Natural killer cell treated with Interleukin-12 subunit alpha and Interleukin-12 subunit beta and Interleukin-15 and Interleukin-18, amount 100 ng/mL, for 72 hours (primary cell): Measurements from ENCODE around the gene TYRO3. TPM values are rescaled to one million over a fixed set of nuclear protein-coding genes. Genes with fewer than 3 reads are reported as not detected.

Experiments used
- ATAC-seq, 2 donors: fragments of 150-1000 bp; cut with Tn5 transposase in 1 of 2; sonication (Bioruptor Pico), chemical (Tn5 transposase) in 1 of 2; 2 replicates each; pipeline ENCODE4 v1.10.0; 2021
- DNase-seq: peaks from one replicate; pipeline ENCODE4 v3.0.0; 2022; ENCODE audit warnings: low spot score
- H3K27ac Mint-ChIP-seq, 2 donors: 1 replicate in 1 of 2; 2 replicates in 1 of 2; pipeline ENCODE4 v1.8.0; 2022; ENCODE audit warnings: mixed read lengths in 2 of 2, mild to moderate bottlenecking in 1 of 2, moderate library complexity in 1 of 2
- H3K27me3 Mint-ChIP-seq, 2 donors: 1 replicate in 1 of 2; 2 replicates in 1 of 2; pipeline ENCODE4 v1.8.0; 2022; ENCODE audit warnings: mixed read lengths in 2 of 2
- H3K36me3 Mint-ChIP-seq: one replicate; pipeline ENCODE4 v1.8.0; 2022; ENCODE audit warnings: mixed read lengths
- H3K4me1 Mint-ChIP-seq, 2 donors: 1 replicate in 1 of 2; 2 replicates in 1 of 2; pipeline ENCODE4 v1.8.0; 2022; ENCODE audit warnings: low read depth in 2 of 2, mixed read lengths in 2 of 2, mild to moderate bottlenecking in 1 of 2
- H3K4me3 Mint-ChIP-seq: one replicate; pipeline ENCODE4 v1.8.0; 2022; ENCODE audit warnings: mixed read lengths
- H3K9me3 Mint-ChIP-seq: 2 replicates; pipeline ENCODE4 v1.8.0; 2022; ENCODE audit warnings: mixed read lengths
- total RNA-seq, 2 donors: library from RNA; stranded (reverse); gene quantifications; one replicate each; pipeline ENCODE4 v1.2.3, GENCODE V29; 2022

TYRO3 gene
- total RNA-seq, 2 donors from 2014 or later, result 0.36 to 0.86 TPM

GRCh38 chr15:41536866-41537265 lies 22.1 kb upstream of the TYRO3 start:
- no peaks in the 10 kb centered on the region for H3K27me3 Mint-ChIP-seq
- DNase-seq (no peak), ATAC-seq (no peak)
- no peaks in the 10 kb centered on the region for H3K36me3 Mint-ChIP-seq
- H3K4me1 Mint-ChIP-seq, result peaks cover 0 to 7% of the 10 kb centered on the region in 2 donors
- H3K27ac Mint-ChIP-seq, result no peak overlapping the region
- H3K9me3 Mint-ChIP-seq, result no peaks in the 10 kb centered on the region
- H3K4me3 Mint-ChIP-seq, result no peak overlapping the region

GRCh38 chr15:41543521-41543870 lies 15.5 kb upstream of the TYRO3 start:
- DNase-seq, result no peak
- peak overlapping the region; percentile 84 to 91 for H3K27ac Mint-ChIP-seq
- H3K27me3 Mint-ChIP-seq, result no peaks in the 10 kb centered on the region
- peaks cover 12 to 16% of the 10 kb centered on the region in 2 donors for H3K4me1 Mint-ChIP-seq
- H3K4me3 Mint-ChIP-seq, result peak overlapping the region; percentile 93
- no peaks in the 10 kb centered on the region for H3K36me3 Mint-ChIP-seq
- no peaks in the 10 kb centered on the region for H3K9me3 Mint-ChIP-seq
- no peak for ATAC-seq

GRCh38 chr15:41544650-41545015 lies 14.4 kb upstream of the TYRO3 start:
- H3K4me1 Mint-ChIP-seq, result peaks cover 12 to 16% of the 10 kb centered on the region in 2 donors
- ATAC-seq (no peak), DNase-seq (no peak)
- no peaks in the 10 kb centered on the region for H3K9me3 Mint-ChIP-seq
- H3K27me3 Mint-ChIP-seq, result no peaks in the 10 kb centered on the region
- peak overlapping the region; percentile 84 to 91 for H3K27ac Mint-ChIP-seq
- H3K36me3 Mint-ChIP-seq, result no peaks in the 10 kb centered on the region
- peak overlapping the region; percentile 93 for H3K4me3 Mint-ChIP-seq

- Mint-ChIP-seq H3K4me3 (peak overlapping the region; percentile 93), H3K27ac (peak overlapping the region; percentile 84 to 91)
Observed at GRCh38 chr15:41545218-41545617, 13.8 kb upstream of the TYRO3 start.

GRCh38 chr15:41546851-41547786 lies 11.9 kb upstream of the TYRO3 start:
- DNase-seq (no peak), ATAC-seq (no peak)
- H3K36me3 Mint-ChIP-seq, result no peaks in the 10 kb centered on the region
- H3K9me3 Mint-ChIP-seq, result no peaks in the 10 kb centered on the region
- no peaks in the 10 kb centered on the region for H3K27me3 Mint-ChIP-seq
- H3K4me3 Mint-ChIP-seq, result no peak overlapping the region
- peaks cover 12 to 14% of the 10 kb centered on the region in 2 donors for H3K4me1 Mint-ChIP-seq
- H3K27ac Mint-ChIP-seq, result no peak overlapping the region

More at GRCh38 chr15:41545218-41545617, 13.8 kb upstream of the TYRO3 start:
- ATAC-seq (no peak), DNase-seq (no peak)
- Mint-ChIP-seq H3K9me3 (no peaks in the 10 kb centered on the region), H3K36me3 (no peaks in the 10 kb centered on the region), H3K27me3 (no peaks in the 10 kb centered on the region), H3K4me1 (peaks cover 12 to 16% of the 10 kb centered on the region in 2 donors)

GRCh38 chr15:41550066-41550775 lies 8.8 kb upstream of the TYRO3 start:
- peaks cover 2 to 6% of the 10 kb centered on the region in 2 donors for H3K4me1 Mint-ChIP-seq
- no peak for DNase-seq
- no peaks in the 10 kb centered on the region for H3K36me3 Mint-ChIP-seq
- no peak overlapping the region for H3K27ac Mint-ChIP-seq
- H3K4me3 Mint-ChIP-seq, result no peak overlapping the region
- no peaks in the 10 kb centered on the region for H3K9me3 Mint-ChIP-seq
- peaks cover 5 to 7% of the 10 kb centered on the region in 2 donors for H3K27me3 Mint-ChIP-seq
- no peak for ATAC-seq

GRCh38 chr15:41553731-41554130 lies 5.3 kb upstream of the TYRO3 start:
- no peak overlapping the region for H3K27ac Mint-ChIP-seq

GRCh38 chr15:41554343-41554742 lies 4.7 kb upstream of the TYRO3 start:
- DNase-seq, result no peak
- no peak overlapping the region for H3K4me3 Mint-ChIP-seq
- peaks cover 8% of the 10 kb centered on the region in 2 donors for H3K27me3 Mint-ChIP-seq
- no peak overlapping the region for H3K27ac Mint-ChIP-seq
- ATAC-seq, result no peak
- H3K36me3 Mint-ChIP-seq, result no peaks in the 10 kb centered on the region
- H3K9me3 Mint-ChIP-seq, result no peaks in the 10 kb centered on the region
- H3K4me1 Mint-ChIP-seq, result peaks cover 12 to 19% of the 10 kb centered on the region in 2 donors

More at GRCh38 chr15:41553731-41554130, 5.3 kb upstream of the TYRO3 start:
- Mint-ChIP-seq H3K27me3 (peaks cover 8% of the 10 kb centered on the region in 2 donors), H3K4me1 (peaks cover 12 to 19% of the 10 kb centered on the region in 2 donors), H3K36me3 (no peaks in the 10 kb centered on the region), H3K4me3 (no peak overlapping the region), H3K9me3 (no peaks in the 10 kb centered on the region)
- ATAC-seq (no peak), DNase-seq (no peak)

GRCh38 chr15:41554915-41555314 lies 4.1 kb upstream of the TYRO3 start:
- DNase-seq (no peak), ATAC-seq (no peak)
- Mint-ChIP-seq H3K27ac (no peak overlapping the region), H3K9me3 (no peaks in the 10 kb centered on the region), H3K4me1 (peaks cover 16 to 23% of the 10 kb centered on the region in 2 donors), H3K4me3 (no peak overlapping the region), H3K36me3 (no peaks in the 10 kb centered on the region), H3K27me3 (peaks cover 8 to 10% of the 10 kb centered on the region in 2 donors)

- ATAC-seq, result no peak
- Mint-ChIP-seq H3K4me3 (no peak overlapping the region), H3K9me3 (no peaks in the 10 kb centered on the region), H3K27me3 (peaks cover 14 to 17% of the 10 kb centered on the region in 2 donors), H3K36me3 (no peaks in the 10 kb centered on the region), H3K4me1 (peaks cover 18 to 23% of the 10 kb centered on the region in 2 donors), H3K27ac (no peak overlapping the region)
- DNase-seq, result no peak
Observed at GRCh38 chr15:41556677-41557076, 2.3 kb upstream of the TYRO3 start.

GRCh38 chr15:41557673-41558399 lies 1.2 kb upstream of the TYRO3 start:
- Mint-ChIP-seq H3K27me3 (peaks cover 14 to 17% of the 10 kb centered on the region in 2 donors), H3K4me3 (peak overlapping the region; percentile 85), H3K27ac (peak overlapping the region; percentile 63 to 79), H3K4me1 (peaks cover 18 to 23% of the 10 kb centered on the region in 2 donors), H3K9me3 (no peaks in the 10 kb centered on the region), H3K36me3 (no peaks in the 10 kb centered on the region)
- ATAC-seq (peak; percentile 77 to 81), DNase-seq (peak; percentile 77)

GRCh38 chr15:41559239-41559782 lies 299 bp downstream of the TYRO3 start:
- ATAC-seq, result no peak

GRCh38 chr15:41560572-41560874 lies 1.5 kb downstream of the TYRO3 start:
- ATAC-seq (no peak), DNase-seq (no peak)
- Mint-ChIP-seq H3K4me3 (no peak overlapping the region), H3K4me1 (peaks cover 16 to 17% of the 10 kb centered on the region in 2 donors), H3K9me3 (no peaks in the 10 kb centered on the region), H3K27me3 (peaks cover 9 to 12% of the 10 kb centered on the region in 2 donors), H3K27ac (no peak overlapping the region), H3K36me3 (no peaks in the 10 kb centered on the region)

More at GRCh38 chr15:41559239-41559782, 299 bp downstream of the TYRO3 start:
- Mint-ChIP-seq H3K4me1 (peaks cover 18 to 23% of the 10 kb centered on the region in 2 donors), H3K9me3 (no peaks in the 10 kb centered on the region), H3K36me3 (no peaks in the 10 kb centered on the region), H3K27me3 (peaks cover 17 to 18% of the 10 kb centered on the region in 2 donors), H3K27ac (no peak overlapping the region), H3K4me3 (peak overlapping the region; percentile 70)
- DNase-seq, result no peak
